GM20000 (cell line): ENCODE data around the gene RDH5.

Experiments used
- DNase-seq: peaks from one replicate; pipeline ENCODE4 v3.0.0; 2012; ENCODE audit warnings: low spot score
- CTCF ChIP-seq: IDR thresholded peaks from 2 replicates; pipeline ENCODE4 v1.5.1; 2012; ENCODE audit warnings: mild to moderate bottlenecking, control low read depth; ENCODE audit errors: extremely low read depth, missing control alignments

The RDH5 gene

GRCh38 chr12:55721601-55722213 lies 1.5 kb downstream of the RDH5 start:
- no peak for DNase-seq
- TF ChIP-seq CTCF = no peak

GRCh38 chr12:55722948-55723347 lies 2.8 kb downstream of the RDH5 start:
- DNase-seq = no peak
- TF ChIP-seq CTCF = no peak

- no peak for DNase-seq
- no peak for TF ChIP-seq CTCF
These were observed 3.5 kb downstream of the RDH5 start for GRCh38 chr12:55723516-55724225.

GRCh38 chr12:55724226-55724939 lies 4.2 kb downstream of the RDH5 start:
- no peak for DNase-seq
- peak; percentile 75 for TF ChIP-seq CTCF

GRCh38 chr12:55724940-55725309 lies 4.7 kb downstream of the RDH5 start:
- no peak for DNase-seq
- no peak for TF ChIP-seq CTCF

DNA sequence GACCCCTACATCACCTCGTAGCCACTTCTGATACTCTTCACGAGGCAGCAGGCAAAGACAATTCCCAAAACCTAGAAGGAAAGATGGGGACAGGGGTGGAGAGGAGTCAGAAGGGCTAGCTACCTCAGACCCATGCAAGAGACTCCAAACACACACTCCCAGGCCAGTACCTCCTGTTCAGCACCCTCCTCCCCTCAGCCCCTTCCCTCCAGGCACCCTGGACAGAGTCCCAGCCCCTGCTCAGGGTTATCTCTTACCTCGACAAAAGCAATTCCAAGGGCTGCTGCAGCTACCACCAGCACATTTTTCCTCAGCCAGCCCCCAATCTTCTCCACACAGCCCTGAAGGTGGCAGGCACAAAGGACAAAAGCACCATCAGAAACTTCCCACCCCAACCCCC lies 5.4 kb downstream of the RDH5 start:
- TF ChIP-seq CTCF = no peak
- DNase-seq = no peak

GRCh38 chr12:55726971-55727370 lies 6.8 kb downstream of the RDH5 start:
- TF ChIP-seq CTCF = no peak
- DNase-seq = no peak
